Fibroblast of lung (primary cell): Measurements from ENCODE around the gene HS6ST2. TPM values are rescaled to one million over a fixed set of nuclear protein-coding genes. Genes with fewer than 3 reads are reported as not detected.

ENCODE experiments used
- DNase-seq, 2 donors: peaks; one replicate each; pipeline versions ENCODE4 v3.0.0 to v3.0.0-alpha.2; 2010; ENCODE audit warnings: low read depth in 2 of 2
- H2AFZ ChIP-seq: 2 replicates; pipeline ENCODE4 v1.5.1; 2012; ENCODE audit warnings: low read length, control low read depth, inconsistent platforms
- H3K27ac ChIP-seq: 2 replicates; pipeline ENCODE4 v1.5.1; 2011; ENCODE audit warnings: low read length, control low read depth; ENCODE audit not compliant: insufficient read depth
- H3K27me3 ChIP-seq: 2 replicates; pipeline ENCODE4 v1.5.1; 2011; ENCODE audit warnings: mild to moderate bottlenecking, low read length; ENCODE audit not compliant: control insufficient read depth, insufficient read depth
- H3K36me3 ChIP-seq: 2 replicates; pipeline ENCODE4 v1.5.1; 2011; ENCODE audit warnings: low read length; ENCODE audit not compliant: control insufficient read depth, insufficient read depth
- H3K4me1 ChIP-seq: 2 replicates; pipeline ENCODE4 v1.5.1; 2011; ENCODE audit warnings: low read length; ENCODE audit not compliant: control insufficient read depth, insufficient read depth; ENCODE audit errors: extremely low read depth
- H3K4me2 ChIP-seq: 2 replicates; pipeline ENCODE4 v1.5.1; 2011; ENCODE audit warnings: low read length, control low read depth; ENCODE audit not compliant: insufficient read depth; ENCODE audit errors: extremely low read depth
- H3K4me3 ChIP-seq, 4 experiments: fragments of 200-600 bp in 1 of 4; sonication (generic) in 1 of 4; replicated peaks in 1 of 4; 2 replicates each; pipeline ENCODE4 v1.5.1; 2011 to 2016; ENCODE audit warnings: low read length in 4 of 4, low read depth in 3 of 4, mild to moderate bottlenecking in 3 of 4, control low read depth in 2 of 4, inconsistent platforms in 1 of 4, mixed read lengths in 1 of 4; ENCODE audit not compliant: insufficient read depth in 1 of 4; ENCODE audit errors: control extremely low read depth in 1 of 4
- H3K79me2 ChIP-seq: 2 replicates; pipeline ENCODE4 v1.5.1; 2012; ENCODE audit warnings: mild to moderate bottlenecking, low read length, inconsistent platforms; ENCODE audit not compliant: control insufficient read depth, insufficient read depth
- H3K9ac ChIP-seq: 2 replicates; pipeline ENCODE4 v1.5.1; 2011; ENCODE audit warnings: mild to moderate bottlenecking, low read length, control low read depth; ENCODE audit not compliant: insufficient read depth
- H3K9me3 ChIP-seq: 2 replicates; pipeline ENCODE4 v1.5.1; 2012; ENCODE audit warnings: low read depth, low read length; ENCODE audit not compliant: control insufficient read depth, insufficient read depth
- H4K20me1 ChIP-seq: 2 replicates; pipeline ENCODE4 v1.5.1; 2011; ENCODE audit warnings: low read length; ENCODE audit not compliant: control insufficient read depth, insufficient read depth; ENCODE audit errors: extremely low read depth
- EZH2 ChIP-seq: IDR thresholded peaks from 2 replicates; pipeline ENCODE4 v1.5.1; 2012; ENCODE audit warnings: low read length, control low read depth, mild to moderate bottlenecking; ENCODE audit errors: missing control alignments
- polyA plus RNA-seq, 2 donors: library from polyadenylated mRNA; depleted of rRNA in 1 of 2; stranded (reverse) in 1 of 2; unstranded in 1 of 2; fragments of >200 nt; gene quantifications; 2 replicates each; pipeline ENCODE4 v1.2.1, GENCODE V29; 2011 to 2012; ENCODE audit warnings: missing spikeins in 1 of 2
- total RNA-seq: library from RNA; depleted of rRNA; stranded (reverse); fragments of >200 nt; gene quantifications from 2 replicates; pipeline ENCODE4 v1.2.1, GENCODE V29; 2014
- TF ChIP-seq, protein P1 (sequence below), 2 donors: IDR thresholded peaks in 1 of 2; conservative IDR thresholded peaks in 1 of 2; 1 replicate in 1 of 2; 2 replicates in 1 of 2; pipeline ENCODE4 v1.5.1; 2011 to 2012; ENCODE audit warnings: low read length in 2 of 2, control low read depth in 1 of 2, inconsistent platforms in 1 of 2, low read depth in 1 of 2, mild to moderate bottlenecking in 1 of 2

HS6ST2 gene
- total and polyA plus RNA-seq, 2 donors (not counting 1 experiment from before 2014, with no cell fraction given): 0.01 to 0.17 TPM

DNA sequence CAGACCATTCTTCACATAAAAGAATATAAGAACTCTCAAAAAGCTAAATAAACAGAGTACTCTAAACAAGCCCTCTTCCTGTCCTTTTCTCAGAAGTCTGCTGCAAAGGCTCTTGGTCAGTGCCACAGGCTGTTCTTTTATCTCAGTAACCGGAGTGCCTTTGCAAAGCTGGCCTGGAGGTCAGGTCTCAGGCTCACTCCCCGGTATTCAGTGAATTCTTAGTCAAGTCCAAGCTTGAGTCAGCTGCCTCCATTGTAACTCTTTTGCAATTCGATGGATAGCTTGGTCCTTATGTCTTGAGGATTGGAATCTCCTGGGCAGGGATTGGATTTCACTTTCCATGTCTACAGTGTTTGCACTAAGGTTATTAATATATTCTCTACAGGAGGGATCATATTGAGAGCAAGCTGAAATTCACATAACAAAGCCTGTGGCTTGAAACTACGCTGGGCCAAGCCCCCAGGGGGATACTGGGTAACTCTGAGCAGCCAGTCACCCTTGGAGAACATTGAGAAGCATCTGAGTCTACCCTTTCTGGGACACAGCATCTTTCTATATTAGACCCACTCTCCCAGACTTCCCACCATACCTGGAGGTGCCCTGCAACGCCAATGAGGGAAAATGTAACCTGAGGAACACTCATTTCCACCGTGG is 10.0 kb upstream of the HS6ST2 start:
- H3K4me1 ChIP-seq: no peaks in the 10 kb centered on the region
- H3K27me3 ChIP-seq: no peaks in the 10 kb centered on the region
- TF ChIP-seq EZH2: no peak
- TF ChIP-seq, protein P1, sequence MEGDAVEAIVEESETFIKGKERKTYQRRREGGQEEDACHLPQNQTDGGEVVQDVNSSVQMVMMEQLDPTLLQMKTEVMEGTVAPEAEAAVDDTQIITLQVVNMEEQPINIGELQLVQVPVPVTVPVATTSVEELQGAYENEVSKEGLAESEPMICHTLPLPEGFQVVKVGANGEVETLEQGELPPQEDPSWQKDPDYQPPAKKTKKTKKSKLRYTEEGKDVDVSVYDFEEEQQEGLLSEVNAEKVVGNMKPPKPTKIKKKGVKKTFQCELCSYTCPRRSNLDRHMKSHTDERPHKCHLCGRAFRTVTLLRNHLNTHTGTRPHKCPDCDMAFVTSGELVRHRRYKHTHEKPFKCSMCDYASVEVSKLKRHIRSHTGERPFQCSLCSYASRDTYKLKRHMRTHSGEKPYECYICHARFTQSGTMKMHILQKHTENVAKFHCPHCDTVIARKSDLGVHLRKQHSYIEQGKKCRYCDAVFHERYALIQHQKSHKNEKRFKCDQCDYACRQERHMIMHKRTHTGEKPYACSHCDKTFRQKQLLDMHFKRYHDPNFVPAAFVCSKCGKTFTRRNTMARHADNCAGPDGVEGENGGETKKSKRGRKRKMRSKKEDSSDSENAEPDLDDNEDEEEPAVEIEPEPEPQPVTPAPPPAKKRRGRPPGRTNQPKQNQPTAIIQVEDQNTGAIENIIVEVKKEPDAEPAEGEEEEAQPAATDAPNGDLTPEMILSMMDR (conservative IDR thresholded peaks at IDR 0.05 in 1 of 2, IDR thresholded peaks at IDR 0.05 in 1 of 2; ENCODE audit: low read depth in 1 of 2, low read length in 2 of 2): no peak
- H3K79me2 ChIP-seq: no peaks in the 10 kb centered on the region
- H3K4me3 ChIP-seq: no peak overlapping the region
- no peaks in the 10 kb centered on the region for H4K20me1 ChIP-seq
- no peak for DNase-seq
- H3K4me2 ChIP-seq: no peak overlapping the region
- H2AFZ ChIP-seq: no peak overlapping the region
- H3K9ac ChIP-seq: no peak overlapping the region
- no peaks in the 10 kb centered on the region for H3K9me3 ChIP-seq
- no peak overlapping the region for H3K27ac ChIP-seq
- no peaks in the 10 kb centered on the region for H3K36me3 ChIP-seq

DNA sequence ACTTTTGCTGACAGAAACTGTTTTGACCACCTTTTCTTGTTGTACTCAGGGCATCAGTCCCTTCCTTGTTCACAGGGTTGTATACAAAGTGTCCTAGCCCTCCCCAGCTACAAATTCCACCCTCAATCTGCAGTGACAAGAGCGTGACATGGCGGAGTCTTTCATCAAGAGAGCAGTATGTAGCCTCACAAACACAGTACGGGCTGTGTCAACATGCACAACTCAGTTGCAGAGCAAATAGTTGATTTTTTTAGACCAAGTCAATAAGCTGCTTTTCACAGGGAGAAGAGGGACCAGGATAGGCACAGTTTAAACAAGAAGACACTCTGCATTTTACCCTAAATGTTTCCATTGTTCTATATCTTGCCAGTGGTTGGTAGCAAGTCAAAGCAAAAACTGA is 8.6 kb upstream of the HS6ST2 start:
- H3K9ac ChIP-seq: no peak overlapping the region
- no peak overlapping the region for H3K4me2 ChIP-seq
- no peaks in the 10 kb centered on the region for H3K36me3 ChIP-seq
- H3K9me3 ChIP-seq: no peaks in the 10 kb centered on the region
- H3K4me1 ChIP-seq: no peaks in the 10 kb centered on the region
- no peak overlapping the region for H3K27ac ChIP-seq
- TF ChIP-seq, protein P1 (conservative IDR thresholded peaks at IDR 0.05 in 1 of 2, IDR thresholded peaks at IDR 0.05 in 1 of 2; ENCODE audit: low read depth in 1 of 2, low read length in 2 of 2): no peak
- TF ChIP-seq EZH2: no peak
- H3K4me3 ChIP-seq: no peak overlapping the region
- H3K27me3 ChIP-seq: no peaks in the 10 kb centered on the region
- DNase-seq: no peak
- H4K20me1 ChIP-seq: no peaks in the 10 kb centered on the region
- H2AFZ ChIP-seq: no peak overlapping the region
- H3K79me2 ChIP-seq: no peaks in the 10 kb centered on the region

DNA sequence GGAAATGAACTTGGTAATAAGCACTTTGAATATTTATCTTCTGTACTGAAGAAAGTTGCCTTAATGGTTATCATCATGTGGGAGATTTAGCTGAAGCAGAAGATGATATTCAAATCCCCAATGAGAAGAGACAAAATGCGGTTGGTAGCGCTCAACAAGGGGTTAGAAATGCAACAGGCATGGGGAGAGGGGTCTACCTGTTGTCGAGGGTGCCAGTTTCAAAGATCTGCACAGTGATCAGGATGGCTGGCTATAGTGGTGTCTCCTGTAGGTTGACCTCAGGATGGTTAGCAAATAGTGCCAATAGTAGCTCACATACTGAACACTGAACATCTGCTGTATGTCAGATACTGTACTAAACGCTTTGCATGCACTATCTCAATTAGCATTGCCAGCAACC is 7.0 kb upstream of the HS6ST2 start:
- Histone ChIP-seq H3K4me1 (no peaks in the 10 kb centered on the region), H3K9me3 (no peaks in the 10 kb centered on the region), H3K4me2 (no peak overlapping the region), H2AFZ (no peak overlapping the region), H4K20me1 (no peaks in the 10 kb centered on the region), H3K27me3 (no peaks in the 10 kb centered on the region), H3K4me3 (no peak overlapping the region), H3K9ac (no peak overlapping the region), H3K27ac (no peak overlapping the region), H3K36me3 (no peaks in the 10 kb centered on the region), H3K79me2 (no peaks in the 10 kb centered on the region)
- TF ChIP-seq EZH2: no peak
- TF ChIP-seq, protein P1 (conservative IDR thresholded peaks at IDR 0.05 in 1 of 2, IDR thresholded peaks at IDR 0.05 in 1 of 2; ENCODE audit: low read depth in 1 of 2, low read length in 2 of 2): no peak
- DNase-seq: no peak
